GM18861 (cell line): ENCODE measurements around the gene PARD3B.

Experiments used
- ATAC-seq: cut with Tn5 transposase; IDR thresholded peaks from one replicate; pipeline ENCODE4 v1.9.1; 2021; ENCODE audit not compliant: unreplicated experiment

The PARD3B gene

DNA sequence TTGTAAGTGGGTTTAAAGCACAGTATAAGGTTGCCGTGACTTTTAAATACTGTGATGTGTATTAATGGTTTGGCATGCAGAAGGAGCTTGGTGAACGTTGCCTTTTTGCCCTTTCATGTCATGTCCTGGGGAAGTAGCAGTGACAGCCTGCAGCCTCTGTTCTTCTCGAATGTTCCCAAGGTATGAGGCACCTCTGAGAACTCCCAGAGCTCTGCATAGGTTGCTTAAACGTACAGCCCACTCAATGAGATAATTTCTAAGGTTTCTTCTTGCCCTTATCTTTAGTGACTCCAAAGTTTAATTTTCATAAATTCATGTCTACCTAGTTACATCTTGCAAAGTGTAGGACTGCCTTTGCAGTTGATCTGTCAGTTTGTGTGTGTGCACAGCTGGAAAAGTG, 36.7 kb downstream of the PARD3B start:
- no peak for ATAC-seq

DNA sequence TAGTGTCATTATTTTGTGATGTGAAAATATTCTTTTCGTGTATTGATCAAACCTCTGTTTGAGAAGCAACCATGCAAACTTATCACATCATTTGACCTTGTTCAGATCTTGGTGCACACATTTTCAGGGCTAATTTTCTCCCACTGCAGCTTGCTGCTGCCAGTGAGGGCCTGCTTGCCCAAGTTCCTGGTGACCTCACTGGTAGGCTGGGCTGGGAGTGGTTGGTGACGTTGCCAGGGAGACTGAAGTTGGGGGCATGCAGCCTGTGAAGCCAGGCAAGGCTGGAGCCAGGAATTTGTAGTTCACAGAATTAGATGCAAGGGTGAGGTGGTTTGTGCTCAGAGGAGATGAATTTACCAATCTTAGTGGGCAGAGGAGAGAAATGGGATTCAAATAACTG, 38.5 kb downstream of the PARD3B start:
- ATAC-seq = no peak

DNA sequence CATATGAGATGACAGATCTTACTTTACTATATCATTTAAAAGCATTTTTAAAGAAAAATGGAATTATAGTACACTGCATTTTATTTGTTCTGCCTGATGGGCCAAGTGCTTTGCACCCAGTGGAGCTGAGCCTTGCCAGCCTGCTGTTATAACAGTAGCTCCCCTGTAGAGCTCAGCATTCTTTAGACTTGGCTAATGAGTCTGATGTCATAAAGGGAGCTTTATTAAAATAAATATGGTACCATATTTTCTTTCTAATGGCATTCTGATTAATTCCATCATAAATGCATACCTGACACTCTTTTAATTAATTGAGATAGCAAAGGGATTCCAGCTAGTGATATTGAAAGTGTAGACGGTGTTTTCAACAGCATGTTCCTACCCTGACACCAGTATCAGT, 40.7 kb downstream of the PARD3B start:
- no peak for ATAC-seq

DNA sequence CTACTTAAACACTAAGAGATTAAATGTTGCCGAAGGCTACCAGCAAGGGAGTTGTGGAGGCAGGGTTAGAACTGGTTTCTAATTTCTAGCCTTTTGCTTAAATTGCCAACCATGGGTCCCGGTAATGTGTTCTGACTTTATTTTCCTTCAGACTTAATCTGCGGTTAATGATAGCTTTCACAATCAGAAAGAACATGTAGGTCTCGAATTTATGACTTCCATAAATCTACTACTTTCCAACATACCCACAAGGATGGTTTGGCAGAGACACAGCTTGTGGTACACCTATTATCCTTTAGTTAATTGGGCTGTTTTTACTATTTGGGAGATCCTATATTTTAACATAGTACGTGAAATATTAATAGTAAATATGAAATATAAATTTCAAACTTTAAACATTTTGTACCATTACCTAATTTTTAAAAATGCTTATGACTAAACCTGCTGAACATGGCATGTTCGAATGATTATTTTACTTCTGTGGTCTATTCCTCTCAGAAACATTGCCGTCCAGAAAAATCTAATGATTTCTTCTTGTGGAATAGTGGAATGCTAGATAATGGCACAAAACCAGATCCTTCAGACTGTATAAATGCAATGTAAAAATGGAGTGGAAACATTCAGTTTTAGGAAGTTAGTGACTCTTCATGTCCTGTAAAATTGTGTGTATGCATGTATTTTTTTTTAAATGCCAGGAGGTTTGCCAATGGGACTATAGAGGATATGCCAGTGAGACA, 41.3 kb downstream of the PARD3B start:
- ATAC-seq = no peak

DNA sequence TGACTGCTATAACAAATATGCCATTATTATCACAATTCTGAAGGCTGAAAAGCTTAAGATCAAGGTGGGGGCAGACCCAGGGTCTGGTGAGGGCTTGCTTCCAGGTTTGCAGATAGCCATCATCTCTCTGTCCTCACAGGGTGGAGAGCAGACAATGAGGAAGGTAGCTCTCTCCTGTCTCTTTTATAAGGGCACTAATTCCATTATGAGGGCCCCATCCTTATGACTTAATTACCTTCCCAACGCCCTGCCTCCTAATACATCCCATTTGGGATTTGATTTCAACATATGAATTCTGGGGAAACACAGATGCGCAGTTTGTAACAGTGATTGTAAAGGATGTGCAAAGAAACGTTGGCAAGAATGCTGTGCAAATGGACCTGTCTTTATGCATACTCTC, 44.8 kb downstream of the PARD3B start:
- ATAC-seq = no peak

DNA sequence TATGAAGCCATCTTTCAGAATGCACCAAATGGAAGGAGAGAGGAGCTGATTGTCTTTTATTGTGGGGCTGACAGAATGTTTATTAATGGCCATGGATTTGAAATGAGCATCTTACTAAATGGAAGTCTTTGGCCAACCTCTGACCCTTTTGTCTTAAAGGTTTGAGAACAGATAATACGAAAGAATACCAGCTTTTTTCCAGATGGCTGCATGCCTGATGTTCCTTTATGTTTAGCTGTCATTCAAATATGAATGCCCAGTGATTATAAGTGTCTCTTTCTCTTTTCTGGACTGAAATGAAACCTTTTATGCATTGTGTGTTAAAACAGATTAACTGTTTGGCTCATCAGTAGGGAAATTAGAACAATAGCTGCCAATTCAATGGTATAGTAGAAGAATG, 46.0 kb downstream of the PARD3B start:
- no peak for ATAC-seq

DNA sequence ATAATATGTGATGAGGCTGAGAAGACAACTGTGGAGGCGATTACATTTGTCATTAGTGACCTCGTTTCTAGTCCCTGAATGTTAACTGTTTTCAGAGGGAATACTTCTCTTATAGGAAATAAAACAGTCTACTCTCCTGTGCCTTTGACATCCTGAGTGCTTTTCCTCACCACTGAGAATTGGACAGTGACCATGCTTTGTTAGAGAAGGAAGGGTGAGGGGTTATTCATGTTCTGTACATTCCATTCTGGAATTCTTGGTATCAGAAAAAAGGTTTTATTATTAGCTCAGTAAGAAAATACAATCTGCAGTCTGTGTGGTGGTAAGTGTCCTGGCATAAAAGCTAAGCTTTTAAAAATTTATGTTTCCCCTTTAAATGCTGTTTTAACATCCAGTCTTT, 58.8 kb downstream of the PARD3B start:
- no peak for ATAC-seq

DNA sequence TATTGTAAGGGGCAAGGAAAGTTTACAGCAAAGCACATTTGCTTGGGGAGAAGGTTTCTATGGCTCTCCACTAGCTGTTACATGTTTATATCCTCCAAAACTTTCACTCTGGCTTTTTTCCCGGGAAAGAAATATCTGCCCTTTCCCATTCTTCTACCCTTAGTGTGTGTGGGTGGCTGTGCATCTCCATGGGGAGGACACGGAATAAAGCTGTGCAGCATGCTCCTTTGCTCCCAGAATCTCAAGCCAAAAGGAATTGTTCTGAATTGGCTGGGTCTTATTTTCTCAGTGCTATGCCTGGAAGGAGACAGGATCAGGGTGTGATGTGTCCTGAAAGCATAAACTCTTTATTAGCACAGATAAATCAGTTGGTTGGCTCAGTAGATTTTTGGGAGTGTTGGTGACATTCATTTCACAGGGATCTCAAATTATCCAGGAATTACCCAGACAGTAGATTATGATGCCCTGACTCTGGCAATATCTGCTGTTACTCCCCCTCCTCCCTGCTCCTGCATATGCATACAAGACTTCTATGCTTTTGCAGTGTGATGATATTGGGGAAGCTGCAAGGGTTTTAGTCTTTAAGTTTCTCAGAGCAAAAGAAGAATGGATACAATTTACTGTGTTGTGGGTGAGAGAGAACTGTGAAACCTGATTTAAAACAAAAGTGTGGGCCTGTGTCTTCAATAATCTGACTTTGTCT, 63.1 kb downstream of the PARD3B start:
- ATAC-seq = no peak

DNA sequence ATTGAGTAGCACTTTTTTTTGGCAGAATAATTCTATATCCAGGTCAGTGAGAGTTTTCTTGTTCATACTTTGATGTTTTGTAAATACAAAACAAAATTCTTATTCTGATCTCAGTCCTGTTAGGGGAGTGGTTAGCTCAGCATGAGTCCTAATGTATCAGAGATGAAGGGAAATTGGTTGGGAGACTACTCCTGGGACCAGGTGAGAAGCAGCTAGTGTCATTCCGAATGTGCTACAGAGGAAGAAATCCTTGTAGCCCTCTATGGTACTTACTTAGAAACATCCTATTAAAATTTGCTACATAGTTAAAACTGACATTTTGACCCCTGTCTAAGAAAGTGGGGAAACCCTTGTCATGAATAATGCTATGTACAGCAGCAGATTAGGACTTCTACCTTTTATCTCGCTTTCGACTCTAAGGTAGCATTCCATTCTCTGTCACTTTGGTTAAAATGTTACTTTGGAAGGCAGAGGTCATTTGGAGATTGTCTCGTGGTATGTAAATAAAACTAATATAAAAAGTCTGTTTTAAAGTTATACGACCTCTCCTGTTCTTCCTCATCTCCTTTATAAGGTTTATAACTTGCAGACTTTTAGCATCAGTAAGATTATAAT, 65.8 kb downstream of the PARD3B start:
- no peak for ATAC-seq

DNA sequence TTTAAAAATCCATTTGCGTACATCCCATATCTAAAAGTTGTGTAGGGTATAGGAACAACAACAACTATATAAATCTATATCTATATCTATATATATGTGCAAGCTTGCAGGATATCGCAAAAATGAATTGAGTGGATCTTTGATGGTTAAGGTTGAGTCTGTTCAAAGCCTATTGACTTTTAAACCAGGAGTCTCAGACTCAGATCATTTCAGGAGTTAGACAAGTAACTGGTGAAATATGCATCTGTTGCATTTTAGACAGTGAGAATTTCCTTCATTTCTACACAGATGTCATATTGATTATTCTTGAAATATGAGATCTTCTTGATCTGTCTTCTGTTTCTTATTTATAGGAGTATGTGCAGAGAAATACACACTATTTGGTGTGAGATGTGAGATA, 66.5 kb downstream of the PARD3B start:
- ATAC-seq = no peak

DNA sequence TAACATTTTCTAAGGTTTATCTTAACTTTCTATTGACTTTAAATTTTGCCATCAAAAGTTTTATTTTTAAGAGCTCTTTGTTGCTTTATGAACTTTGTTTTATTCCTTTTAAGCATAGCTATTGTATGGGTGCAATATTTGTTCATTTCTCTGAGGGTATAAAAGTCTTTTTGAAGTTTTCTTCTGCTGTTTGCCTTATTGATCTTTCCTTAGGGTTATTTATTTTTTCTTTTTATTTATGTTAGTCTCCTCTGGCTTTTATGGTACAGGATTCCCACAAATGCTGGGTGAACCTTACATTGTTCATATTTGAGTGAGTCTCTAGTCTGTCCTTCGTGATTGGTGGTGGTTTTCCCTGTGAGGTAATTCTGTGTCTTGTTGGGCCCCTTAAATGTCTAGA, 68.4 kb downstream of the PARD3B start:
- ATAC-seq = no peak

DNA sequence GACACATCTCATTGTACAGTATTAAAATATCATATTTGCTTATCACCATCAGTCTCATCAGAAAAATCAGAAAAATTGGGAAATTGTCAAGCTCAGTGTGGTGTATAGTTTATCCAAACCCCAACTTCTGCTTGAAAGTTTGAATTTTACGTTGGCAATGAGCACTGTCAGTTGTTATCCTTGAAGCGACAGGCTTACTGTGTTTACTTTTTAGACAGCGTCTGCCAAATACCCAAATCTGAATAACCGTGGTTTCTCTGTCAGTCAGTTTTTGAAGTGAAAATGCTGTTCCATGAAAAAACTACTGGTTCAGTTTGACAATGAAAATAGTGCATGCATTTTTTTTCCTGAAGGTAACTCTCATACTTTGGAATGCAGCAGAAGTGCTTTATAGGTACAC, 70.2 kb downstream of the PARD3B start:
- ATAC-seq = no peak

DNA sequence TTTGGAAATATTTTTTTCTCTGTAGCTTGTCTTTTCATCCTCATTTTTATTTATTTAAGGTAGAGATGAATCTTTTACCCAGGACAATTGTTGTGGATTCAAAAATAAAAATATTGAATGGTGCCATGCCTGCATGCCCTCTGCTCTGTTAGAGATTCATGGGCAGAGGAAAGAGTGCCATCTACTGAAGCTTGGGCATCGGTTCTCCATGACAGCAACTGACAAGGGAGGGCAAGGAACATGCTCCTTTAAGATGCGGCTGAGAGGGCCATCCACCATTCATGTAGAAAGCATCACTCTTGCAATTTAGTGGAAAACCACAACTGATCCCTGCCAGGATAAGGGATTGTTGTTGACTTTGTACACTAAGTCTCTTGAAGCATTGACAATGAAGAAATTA, 79.9 kb downstream of the PARD3B start:
- no peak for ATAC-seq

DNA sequence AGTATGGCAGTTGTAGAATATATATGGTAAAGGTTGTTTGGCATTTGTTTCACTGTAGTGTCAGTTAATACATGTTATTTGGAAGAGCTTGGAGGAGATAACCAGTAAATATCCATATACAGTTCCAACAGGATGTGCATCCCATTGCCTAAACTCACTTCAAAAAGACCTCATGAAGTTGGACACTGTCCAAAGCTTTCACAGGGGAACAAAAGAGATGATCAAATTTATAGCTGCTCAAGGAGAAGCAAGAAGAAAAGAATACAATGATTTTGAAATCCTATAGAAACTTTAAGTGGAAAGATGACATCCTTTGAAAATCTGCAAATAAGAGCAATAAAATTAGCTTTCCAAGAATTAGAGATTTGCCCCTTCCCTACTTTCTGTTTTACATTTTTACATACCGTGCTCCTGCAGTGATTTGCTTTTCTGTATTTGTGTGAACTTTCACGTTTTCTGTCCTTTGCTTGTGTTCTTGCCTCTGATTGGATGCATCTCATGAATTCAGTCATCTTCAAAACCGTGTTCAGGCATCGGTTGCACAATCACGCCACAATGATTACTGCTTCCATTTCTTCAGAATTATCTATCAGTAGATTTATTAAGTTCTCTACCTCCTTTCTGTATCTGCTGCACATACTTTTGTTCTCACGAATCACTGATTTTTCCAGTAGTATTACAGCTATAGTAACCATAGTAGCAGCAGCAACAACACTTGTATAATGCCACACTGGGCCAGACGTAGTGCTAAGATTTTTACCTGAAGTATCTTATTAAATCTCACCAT, 83.8 kb downstream of the PARD3B start:
- ATAC-seq = no peak

DNA sequence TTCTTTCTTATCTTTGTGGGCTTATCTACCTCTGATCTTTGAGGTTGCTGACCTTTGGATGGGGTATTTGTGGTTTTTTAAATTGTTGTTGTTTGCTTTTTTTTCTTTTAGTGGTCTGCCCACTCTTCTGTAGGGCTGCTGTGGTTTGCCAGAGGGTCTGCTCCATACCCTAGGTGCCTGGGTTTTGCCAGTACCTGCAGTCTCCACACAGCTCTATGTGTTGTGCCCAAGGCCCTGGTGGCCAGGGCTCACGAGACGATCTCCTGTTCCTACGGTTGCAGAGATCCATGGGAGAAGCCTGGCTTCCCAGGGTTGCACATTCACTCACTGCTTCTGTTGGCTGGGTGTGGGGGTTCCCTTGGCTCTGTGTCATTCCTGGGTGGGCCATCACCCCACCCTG, 87.1 kb downstream of the PARD3B start:
- no peak for ATAC-seq

DNA sequence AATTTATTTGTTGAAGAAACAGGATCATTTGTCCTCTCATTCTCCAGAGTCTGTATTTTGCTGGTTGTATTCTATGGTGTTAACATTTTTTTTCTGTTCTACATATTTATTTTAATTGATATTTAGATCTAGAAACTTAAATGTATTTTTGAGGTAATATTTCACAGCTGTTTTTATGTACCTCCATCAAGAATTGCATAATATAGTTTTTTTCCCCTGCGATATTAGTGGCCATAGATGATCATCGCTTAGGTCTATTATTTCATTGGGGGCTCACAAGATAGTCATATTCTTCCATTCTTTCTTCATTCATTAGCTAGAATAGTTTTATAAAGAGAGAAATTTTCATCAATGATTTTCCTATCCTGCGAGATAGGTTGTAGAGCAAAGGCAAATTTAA, 89.3 kb downstream of the PARD3B start:
- ATAC-seq = no peak

DNA sequence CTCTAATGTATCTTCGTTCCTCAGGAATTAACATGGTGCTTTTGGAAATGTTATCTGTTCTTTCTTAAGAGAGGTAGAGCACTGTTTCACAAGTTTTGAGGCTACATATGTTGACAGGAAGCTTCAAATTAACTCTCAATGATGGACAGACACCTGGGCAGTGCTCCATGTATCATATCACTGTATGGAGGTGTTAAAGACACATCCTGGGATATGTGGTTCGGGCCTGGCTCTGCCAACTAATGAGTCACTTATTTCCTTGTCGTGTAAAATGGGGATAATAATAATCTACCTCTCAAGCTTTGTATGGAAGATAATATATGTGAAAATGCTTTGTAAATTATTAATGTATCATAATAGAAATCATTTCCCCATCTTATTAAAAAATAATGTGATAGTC, 90.2 kb downstream of the PARD3B start:
- no peak for ATAC-seq

DNA sequence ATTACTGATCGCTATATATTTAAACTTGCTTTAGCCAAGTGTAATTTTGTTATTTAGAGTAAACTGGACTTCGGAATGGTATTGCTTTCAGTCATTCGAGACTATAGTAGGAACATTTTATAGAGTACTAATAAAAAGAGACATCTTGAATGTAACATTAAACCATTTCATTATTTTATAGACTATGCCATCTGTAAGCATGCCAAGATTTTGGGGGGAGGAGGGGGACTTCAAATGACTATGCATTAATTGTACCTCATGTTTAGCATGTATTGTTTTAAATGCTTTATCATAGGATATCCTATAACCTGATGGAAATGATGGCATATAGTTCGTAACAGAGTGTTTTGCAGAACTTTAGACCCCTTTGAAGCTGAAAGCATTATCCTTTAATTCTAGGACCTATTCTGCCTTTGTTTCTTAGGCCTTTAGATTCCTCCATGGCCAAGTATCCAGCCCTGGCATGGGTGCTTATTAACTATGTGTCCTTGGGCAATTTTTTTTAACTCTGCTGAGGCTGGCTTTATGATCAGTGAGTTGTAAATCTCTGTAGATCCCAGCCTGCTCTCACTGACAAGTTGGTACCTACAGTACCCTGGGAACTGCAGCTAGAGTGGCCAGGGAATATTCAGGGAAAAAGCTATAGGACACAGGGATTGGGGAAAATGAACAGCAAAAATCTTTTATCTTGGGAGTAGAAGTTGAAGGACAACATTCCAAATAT, 93.4 kb downstream of the PARD3B start:
- no peak for ATAC-seq

DNA sequence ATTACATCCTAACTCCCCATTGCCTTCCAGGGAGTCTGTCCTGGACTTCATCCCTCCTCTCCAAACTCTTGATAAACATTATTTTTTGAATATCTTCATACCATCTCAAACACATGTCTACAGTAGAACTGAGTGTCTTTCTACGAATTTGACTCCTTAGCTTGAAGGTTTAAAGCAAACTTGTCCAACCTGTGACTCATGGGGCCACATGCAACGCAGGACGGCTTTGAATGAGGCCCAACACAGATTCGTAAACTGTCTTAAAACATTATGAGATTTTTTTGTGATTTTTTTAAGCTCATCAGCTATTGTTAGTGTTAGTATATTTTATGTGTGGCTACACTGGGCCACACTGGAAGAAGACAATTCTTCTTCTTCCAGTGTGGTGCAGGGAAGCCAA, 98.1 kb downstream of the PARD3B start:
- no peak for ATAC-seq

DNA sequence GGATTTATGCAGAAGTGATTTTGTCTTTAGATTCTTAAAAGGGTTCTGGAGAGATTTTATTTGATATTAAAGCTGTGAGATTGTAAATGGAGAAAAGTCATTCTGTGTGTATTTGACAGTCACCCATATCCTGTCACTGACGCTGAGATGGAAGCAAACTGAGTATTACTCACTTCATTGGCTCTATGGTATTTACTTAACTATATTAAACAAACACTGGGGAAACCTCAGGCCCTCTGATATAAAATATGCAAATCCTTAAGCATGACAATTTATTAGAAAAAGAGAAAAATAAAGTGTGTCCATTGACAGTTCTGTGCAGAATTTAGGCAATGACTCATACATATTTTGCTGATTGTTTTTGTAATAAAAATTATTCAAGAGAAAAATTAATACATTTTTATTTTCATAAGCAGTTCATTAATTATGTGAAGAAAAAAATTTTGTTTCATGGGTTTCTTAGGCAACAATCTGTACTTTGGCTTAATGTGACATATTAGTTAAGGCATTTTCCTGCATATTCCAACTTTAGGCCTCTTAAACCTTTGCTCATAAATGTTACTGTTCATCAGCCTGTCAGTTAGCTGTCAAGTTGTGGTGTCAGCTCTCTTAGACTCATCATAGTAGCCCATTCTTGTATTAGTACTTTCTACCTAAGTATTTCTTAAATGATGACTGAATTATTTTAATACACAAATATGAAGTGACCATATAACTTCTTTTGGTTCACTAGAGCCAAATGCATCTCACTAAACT, 99.9 kb downstream of the PARD3B start:
- no peak for ATAC-seq
